GM21786 (cell line): ENCODE measurements around the gene KCTD7.
"Not testable (repeated sequence)": the region's sequence is repeated elsewhere in the genome, so short reads cannot be mapped to it uniquely, and the experiment has no call there.

Experiments used
- ATAC-seq: cut with Tn5 transposase; IDR thresholded peaks from one replicate; pipeline ENCODE4 v1.9.1; 2021; ENCODE audit not compliant: unreplicated experiment

Gene KCTD7

DNA sequence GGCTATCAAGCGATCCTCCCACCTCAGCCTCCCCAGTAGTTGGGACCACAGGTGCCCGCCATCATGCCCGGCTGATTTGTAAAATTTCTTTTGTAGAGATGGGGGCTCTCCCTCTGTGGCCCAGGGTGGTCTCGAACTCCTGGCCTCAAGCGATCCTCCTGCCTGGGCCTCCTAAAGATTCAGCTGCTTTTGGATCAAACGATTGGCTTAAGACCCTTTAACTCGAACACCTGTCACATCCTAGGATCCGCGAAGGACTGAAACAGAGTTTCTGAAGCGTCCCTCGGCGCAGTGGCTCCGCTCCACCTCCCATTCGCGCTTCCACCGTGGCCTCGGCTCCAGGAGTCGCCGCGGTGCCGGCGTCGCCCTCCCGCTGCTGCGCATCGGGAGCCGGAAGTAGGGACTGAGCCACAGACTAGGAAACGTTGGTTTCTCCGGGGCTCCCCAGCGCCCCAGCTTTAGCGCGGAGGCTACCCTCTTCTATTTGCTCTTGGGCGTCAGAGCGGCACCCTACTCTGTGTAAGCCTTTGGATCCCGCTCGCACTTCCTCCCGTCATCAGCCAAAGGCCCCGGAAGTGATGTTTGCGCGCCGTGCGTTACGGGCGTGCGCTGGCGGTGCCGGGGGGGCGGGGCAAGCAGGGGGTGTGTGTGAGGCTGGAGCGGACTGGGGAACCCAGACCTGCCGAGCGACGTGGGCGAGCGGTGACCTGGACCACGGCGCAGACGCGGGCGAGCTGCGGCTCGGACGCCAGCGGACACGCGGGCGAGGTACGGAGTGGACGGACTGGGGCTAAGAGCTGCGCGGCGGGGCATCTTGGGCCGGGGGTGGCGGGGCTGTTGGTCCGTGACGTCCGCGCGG lies 53.0 kb downstream of the KCTD7 start:
- ATAC-seq, result peak; percentile 85

GRCh38 chr7:66682350-66683093 lies 53.8 kb downstream of the KCTD7 start:
- peak; percentile 22 for ATAC-seq

DNA sequence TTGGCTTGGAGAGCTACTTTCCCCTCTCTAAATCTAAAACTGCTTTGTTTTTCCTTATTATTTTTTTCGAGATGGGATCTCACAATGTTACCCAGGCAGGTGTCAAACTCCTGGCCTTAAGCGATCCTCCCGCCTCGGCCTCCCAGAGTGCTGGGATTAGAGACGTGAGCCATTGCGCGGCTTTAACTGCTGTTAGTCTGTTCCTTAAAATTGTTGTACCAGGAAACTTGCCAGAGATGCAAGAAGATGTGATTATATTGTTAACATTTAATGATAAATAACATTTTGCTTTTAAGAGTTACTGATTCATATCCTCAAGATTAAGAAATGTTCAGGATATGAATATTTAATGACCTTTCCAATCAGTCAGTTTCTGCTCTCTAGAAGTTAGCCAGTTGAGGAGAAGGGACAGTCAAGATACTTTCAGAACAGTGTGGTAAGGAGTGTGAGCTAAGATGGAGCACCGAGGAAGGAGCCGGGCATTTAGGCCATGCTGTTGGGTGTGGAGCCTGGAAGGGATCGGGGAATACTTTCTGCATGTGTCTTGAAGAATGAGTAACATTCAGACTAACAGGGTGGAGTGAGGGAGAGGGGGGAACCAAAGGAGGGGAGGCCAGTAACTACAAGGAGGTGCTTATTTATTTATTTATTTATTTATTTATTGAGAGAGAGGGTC lies 54.6 kb downstream of the KCTD7 start:
- ATAC-seq, result not testable (repeated sequence)

DNA sequence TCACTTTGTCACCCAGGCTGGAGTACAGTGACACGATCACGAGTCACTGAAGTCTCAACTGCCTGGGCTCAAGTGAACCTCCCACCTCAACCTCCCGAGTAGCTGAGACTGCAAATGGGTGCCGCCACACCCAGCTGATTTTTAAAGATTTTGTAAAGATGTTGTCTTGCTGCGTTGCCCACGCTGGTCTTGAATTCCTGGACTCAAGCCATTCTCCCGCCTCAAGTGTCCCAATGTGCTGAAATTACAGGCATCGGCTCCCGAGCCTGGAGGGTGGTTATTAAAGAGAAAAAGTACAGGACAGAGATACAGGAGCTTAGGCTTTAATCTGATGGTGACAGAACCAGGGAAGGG lies 55.1 kb downstream of the KCTD7 start:
- ATAC-seq, result no peak

DNA sequence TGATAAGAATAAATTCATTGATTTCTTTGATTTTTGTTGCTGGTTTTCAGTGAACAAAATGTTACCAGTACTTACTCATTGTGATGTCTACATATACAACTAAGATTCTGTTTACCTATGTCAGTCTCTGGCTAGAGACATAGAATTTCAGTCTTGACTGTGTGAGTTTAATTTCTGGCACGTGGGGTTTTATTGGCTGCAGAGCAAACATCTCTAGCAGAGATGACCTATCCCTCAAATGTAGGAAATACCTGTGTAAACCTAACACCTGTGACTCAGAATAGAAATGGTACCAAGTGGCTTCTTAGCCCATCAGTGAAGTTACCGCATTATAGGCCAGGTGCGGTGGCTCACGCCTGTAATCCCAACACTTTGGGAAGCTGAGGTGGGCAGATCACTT lies 57.0 kb downstream of the KCTD7 start:
- ATAC-seq, result not testable (repeated sequence)

- ATAC-seq, result no peak
These were observed 58.5 kb downstream of the KCTD7 start for GRCh38 chr7:66687186-66687585.

- not testable (repeated sequence) for ATAC-seq
These were observed 59.0 kb downstream of the KCTD7 start for GRCh38 chr7:66687672-66688071.

DNA sequence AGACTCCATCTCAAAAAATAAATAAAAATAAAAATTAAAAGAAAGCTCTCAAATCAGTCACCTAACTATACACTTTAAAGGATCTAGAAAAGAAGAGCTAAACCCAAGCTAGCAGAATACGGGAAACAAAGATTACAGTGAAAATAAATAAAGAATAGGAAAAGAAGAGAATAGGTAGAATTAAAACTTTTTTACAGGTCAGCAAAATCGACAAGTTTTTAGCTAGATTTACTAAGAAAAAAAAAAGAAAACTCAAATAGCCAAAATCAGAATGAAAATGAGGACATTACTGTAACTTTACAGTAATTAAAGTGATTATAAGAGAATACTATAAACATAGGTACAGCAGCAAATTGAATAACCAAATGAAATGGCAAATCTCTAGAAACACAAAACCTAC lies 60.4 kb downstream of the KCTD7 start:
- ATAC-seq, result no peak

DNA sequence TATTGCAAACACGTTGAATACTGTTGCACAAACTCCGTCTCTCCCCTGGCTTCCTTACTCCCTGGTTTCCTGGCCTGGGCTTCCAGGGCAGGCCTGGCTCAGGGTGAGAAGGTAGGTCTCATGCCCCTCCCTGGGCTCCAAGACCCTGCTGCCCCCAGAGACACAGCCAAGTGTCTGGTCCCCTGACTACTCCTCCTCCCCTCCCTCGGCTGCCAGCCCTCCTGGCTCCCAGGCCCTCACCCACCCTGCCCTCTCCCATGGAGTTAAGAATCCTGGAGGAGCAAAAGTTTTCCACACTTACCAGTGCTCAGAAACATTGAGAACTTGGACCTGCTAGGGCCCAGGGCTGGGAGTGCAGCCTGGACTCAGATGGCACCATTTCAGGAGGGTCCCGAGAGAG lies 64.7 kb downstream of the KCTD7 start:
- no peak for ATAC-seq
